ENCODE results near the gene PRRX1.

PRRX1 gene

DNA sequence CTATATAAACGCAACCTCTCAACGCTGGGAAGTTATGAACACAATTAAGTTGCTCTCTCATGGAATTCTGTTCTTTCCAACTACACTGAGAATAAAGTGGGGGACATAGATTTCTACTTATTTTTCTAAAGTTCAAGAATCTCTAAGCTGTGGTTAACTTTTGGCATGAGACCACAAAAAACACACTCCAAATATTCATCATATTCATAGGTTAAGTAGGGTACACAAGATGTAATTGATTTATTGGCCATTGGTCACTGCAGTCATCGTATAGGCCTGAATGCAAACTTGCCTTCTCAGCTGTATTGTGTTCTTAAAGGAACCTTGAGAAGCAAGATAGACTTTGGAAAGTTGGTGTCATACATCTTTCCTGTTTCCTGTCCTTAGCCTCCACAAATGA is 40.3 kb downstream of the PRRX1 start:
- no peak for DNase-seq
- TF ChIP-seq POLR2A (IDR thresholded peaks at IDR 0.05; ENCODE audit: low read length) (no peak), GATA1 (IDR thresholded peaks at IDR 0.05; ENCODE audit: low read depth, low read length) (no peak)

DNA sequence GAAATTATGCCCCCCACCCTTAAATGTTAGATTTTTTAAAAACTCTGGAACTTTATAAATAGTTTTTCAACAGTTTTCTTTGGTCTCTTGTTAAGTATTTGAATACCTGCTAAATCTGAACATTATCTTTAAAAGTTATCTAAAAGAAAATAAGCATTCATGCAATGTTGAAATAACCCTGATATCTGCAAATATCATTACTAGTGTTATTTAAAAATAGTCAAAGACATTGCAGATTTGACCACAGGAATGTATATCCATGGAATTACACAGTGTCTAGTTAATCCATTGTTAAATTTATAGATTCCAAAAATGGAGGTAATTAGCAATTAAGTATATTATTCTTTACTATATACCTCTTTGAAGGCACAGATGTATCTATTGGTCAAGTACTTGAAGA is 42.0 kb downstream of the PRRX1 start:
- TF ChIP-seq GATA1 (IDR thresholded peaks at IDR 0.05; ENCODE audit: low read depth, low read length) = no peak
- no peak for TF ChIP-seq POLR2A (IDR thresholded peaks at IDR 0.05; ENCODE audit: low read length)
- DNase-seq = no peak

- TF ChIP-seq POLR2A (IDR thresholded peaks at IDR 0.05; ENCODE audit: low read length) (no peak), GATA1 (IDR thresholded peaks at IDR 0.05; ENCODE audit: low read depth, low read length) (no peak)
- no peak for DNase-seq
Observed at GRCh38 chr1:170707117-170707516, 43.2 kb downstream of the PRRX1 start.

DNA sequence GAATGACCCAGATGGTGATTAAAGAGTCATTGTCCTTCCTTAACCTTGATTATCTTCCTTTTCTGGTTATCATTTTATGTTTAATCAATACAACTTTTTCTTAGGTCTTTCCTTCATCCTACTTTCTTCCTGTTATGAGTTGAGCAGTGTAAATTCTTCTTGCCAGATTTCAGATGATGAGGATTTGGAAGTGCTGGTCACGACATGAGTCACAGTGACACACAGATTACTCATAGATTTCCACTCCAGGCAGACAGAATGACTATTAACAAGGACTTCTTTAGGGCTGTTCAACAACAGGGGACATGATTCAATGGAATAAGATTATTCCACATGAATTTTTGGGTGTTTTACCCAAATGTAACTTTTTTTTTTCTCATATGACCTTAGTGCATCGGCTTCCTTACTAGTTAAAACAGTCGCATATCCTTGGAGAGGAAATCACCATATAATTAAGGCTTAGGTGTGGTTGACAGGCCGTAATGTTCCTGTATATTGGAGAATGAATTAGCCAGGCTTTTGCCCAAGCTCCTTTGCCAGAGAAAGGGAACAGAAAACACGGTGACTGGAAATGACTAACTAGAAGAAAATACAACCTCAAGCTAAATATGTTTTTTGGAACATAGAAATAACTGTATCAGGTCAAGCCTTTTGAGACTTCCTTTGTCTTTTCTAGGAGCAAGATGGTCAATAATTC is 44.2 kb downstream of the PRRX1 start:
- peak in 1 of 2 experiments; percentile 29 for DNase-seq
- TF ChIP-seq POLR2A (IDR thresholded peaks at IDR 0.05; ENCODE audit: low read length) = no peak
- no peak for TF ChIP-seq GATA1 (IDR thresholded peaks at IDR 0.05; ENCODE audit: low read depth, low read length)

DNA sequence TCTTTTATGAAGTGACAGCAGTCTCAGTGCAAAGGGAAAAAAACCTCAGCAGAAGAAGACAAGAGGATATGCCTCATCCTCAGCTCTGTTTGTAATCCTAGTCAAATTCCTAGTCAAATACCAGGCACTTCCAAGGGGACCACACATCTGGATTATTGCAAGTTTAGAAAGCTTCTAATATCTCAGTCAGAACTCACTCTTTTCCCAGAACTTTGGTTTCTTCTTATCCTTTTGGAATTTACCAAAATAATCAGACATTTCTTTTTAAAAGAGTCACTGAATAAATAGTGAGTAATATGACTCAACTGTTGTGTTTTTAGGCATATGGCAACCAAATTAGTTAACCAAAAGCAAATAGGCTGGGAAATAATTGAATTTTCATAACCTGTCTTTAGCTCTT is 47.8 kb downstream of the PRRX1 start:
- no peak for DNase-seq
- TF ChIP-seq GATA1 (IDR thresholded peaks at IDR 0.05; ENCODE audit: low read depth, low read length) (no peak), POLR2A (IDR thresholded peaks at IDR 0.05; ENCODE audit: low read length) (no peak)

DNA sequence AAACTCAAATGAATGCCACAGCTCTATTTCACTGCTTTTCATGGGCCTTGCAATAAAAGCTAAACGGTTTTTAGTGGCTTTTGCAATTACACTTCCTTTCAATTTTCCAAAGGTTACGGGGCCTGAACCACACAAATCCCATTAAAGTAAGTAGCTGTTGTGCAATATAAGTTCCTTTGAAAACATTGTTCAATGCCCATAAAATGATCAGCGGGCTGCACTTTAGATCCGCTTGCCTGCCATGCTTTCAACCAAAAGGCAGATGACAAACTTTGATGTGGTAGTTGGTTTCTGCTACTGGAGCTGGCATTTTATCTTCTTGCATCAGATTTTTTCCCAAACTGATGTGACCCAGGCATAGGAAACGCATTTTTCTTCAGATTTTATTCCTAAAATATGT is 50.2 kb downstream of the PRRX1 start:
- DNase-seq = no peak
- TF ChIP-seq POLR2A (IDR thresholded peaks at IDR 0.05; ENCODE audit: low read length) (no peak), GATA1 (IDR thresholded peaks at IDR 0.05; ENCODE audit: low read depth, low read length) (no peak)

- TF ChIP-seq POLR2A (IDR thresholded peaks at IDR 0.05; ENCODE audit: low read length) (no peak), GATA1 (IDR thresholded peaks at IDR 0.05; ENCODE audit: low read depth, low read length) (no peak)
- DNase-seq = no peak
Observed at GRCh38 chr1:170714938-170715337, 51.0 kb downstream of the PRRX1 start.

DNA sequence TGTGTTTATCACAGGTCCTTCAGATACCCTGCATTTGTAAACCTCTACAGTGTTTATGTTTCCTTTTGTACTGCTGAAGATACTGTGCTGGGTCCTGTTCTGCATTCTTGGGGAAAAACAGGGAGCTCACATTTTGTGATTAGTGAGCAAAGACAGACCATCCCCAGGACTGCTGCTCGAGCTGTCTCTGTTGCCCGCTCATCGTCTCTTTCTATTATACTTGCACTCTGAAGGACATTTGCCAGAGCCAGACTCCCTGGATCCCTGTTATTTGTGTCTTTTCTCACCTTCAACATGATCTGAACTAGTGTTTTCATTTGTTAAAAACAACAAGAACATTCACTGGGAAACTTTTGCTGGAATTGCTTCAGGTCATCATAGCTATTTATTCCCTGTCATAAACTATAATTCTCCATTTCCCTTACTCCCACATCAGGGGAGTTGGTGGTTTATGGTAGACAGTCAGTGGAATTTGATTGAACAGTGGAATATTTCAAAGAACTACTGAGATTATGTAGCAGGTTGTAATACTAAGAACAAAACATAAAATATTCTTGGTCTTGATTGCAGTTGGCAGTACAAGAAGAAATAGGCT is 53.0 kb downstream of the PRRX1 start:
- no peak for DNase-seq
- TF ChIP-seq GATA1 (IDR thresholded peaks at IDR 0.05; ENCODE audit: low read depth, low read length) (no peak), POLR2A (IDR thresholded peaks at IDR 0.05; ENCODE audit: low read length) (no peak)

GRCh38 chr1:170720661-170721060 is 56.7 kb downstream of the PRRX1 start:
- TF ChIP-seq GATA1 (IDR thresholded peaks at IDR 0.05; ENCODE audit: low read depth, low read length) = no peak
- TF ChIP-seq POLR2A (IDR thresholded peaks at IDR 0.05; ENCODE audit: low read length) = no peak
- no peak for DNase-seq

- TF ChIP-seq POLR2A (IDR thresholded peaks at IDR 0.05; ENCODE audit: low read length) (no peak), GATA1 (IDR thresholded peaks at IDR 0.05; ENCODE audit: low read depth, low read length) (no peak)
- DNase-seq = no peak
Observed at GRCh38 chr1:170721621-170722020, 57.7 kb downstream of the PRRX1 start.

DNA sequence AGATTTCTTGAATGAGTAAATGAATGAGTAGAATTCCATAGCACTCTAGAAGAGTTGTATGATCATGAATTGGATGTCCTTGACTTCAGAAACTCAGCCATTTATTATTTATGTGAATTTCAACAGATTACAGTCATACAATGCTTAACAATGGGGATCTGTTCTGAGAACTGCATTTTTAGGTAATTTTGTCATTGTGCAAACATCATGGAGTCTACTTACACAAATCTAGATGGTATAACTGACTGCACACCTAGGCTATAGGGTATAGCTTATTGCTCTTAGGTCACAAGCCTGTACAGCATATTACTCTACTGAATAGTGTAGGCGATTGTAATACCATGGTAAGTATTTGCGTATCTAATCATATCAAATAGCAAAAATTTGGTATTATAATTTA is 59.6 kb downstream of the PRRX1 start:
- DNase-seq = no peak
- TF ChIP-seq GATA1 (IDR thresholded peaks at IDR 0.05; ENCODE audit: low read depth, low read length) (no peak), POLR2A (IDR thresholded peaks at IDR 0.05; ENCODE audit: low read length) (no peak)

DNA sequence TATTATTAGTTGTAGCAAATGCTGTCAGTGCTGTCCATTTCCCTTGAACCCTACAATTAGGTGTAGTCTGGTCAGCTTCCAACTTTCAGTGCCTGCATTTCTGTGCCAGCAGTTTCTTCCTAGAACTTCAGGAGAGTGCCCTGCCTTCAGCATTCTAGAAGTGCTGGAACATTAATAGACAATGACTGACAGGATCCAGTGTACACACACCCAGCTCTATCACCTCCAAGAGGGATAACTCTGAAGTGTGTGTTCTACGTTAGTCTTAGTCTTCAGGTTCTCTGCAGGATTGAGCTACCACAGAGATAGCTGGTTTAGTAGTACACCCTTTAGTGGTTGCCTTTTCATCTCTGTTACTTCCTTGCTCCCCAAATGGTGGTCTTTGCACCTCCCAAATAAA is 61.4 kb downstream of the PRRX1 start:
- DNase-seq = no peak
- no peak for TF ChIP-seq POLR2A (IDR thresholded peaks at IDR 0.05; ENCODE audit: low read length)
- no peak for TF ChIP-seq GATA1 (IDR thresholded peaks at IDR 0.05; ENCODE audit: low read depth, low read length)

DNA sequence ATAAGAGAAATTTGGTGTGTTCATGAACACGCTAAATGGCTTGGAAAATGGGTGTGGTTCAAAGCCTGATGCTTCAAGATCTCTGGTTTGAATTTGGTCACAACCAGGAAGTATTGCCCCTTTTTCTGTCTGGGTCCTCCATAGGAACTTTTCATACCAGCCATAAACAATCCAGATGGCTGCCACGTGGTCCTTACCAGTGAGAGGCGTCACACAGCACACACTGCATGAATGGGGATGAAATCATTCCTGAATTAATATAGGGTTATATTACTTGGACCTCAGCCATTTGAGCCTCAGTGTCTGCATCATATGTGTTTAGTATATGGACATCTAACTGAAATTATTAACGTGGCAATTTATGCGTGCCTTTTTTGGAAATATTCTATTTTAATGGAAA is 64.0 kb downstream of the PRRX1 start:
- DNase-seq = no peak
- no peak for TF ChIP-seq POLR2A (IDR thresholded peaks at IDR 0.05; ENCODE audit: low read length)
- TF ChIP-seq GATA1 (IDR thresholded peaks at IDR 0.05; ENCODE audit: low read depth, low read length) = no peak

DNA sequence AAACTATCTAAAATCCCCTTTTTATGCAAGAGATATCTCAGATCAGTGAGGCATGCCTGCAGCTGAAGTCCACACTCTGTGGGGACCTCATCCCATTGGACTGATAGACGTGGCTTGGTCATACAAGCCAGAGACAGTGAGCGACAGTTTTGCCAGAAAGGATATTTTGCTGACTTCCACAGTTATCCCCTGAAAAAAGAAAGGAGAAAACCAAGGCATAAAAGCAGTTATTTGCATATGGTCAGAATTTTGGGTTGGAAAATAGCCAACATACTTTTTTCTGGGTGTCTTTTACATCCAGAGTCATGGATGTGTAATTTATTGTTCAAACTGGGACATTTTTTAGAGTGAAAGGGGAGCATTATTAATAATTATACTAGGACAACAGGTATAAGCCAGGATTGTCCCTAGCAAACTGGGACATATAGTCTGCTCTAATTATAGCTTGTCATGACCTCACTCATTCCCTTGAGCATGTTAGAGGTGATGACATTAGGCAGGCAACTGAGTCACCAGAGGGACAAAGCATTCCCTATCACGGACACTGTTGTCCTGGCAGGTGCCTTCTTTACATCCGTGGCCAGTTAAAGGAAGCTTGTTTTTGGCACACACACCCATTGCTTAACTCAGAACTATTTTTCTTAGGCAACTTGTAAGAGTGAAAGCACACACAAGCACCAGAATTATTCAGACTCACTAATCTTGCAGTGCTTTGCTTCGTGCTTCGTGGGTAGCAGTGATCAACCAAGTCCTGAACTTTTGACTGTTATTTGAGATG is 65.5 kb downstream of the PRRX1 start:
- no peak for TF ChIP-seq GATA1 (IDR thresholded peaks at IDR 0.05; ENCODE audit: low read depth, low read length)
- TF ChIP-seq POLR2A (IDR thresholded peaks at IDR 0.05; ENCODE audit: low read length) = no peak
- no peak for DNase-seq

Data from erythroblast (primary cell).